Trophoblast cell (in vitro differentiated cells and primary cell): ENCODE data around the gene FMNL2.

Experiments
- DNase-seq, 2 donors: peaks; one replicate each; pipeline ENCODE4 v3.0.0-alpha.2; 2016
- H2AFZ ChIP-seq: 2 replicates; pipeline ENCODE4 v1.6.1; 2013; ENCODE audit warnings: low read length, moderate library complexity, mild to moderate bottlenecking; ENCODE audit not compliant: insufficient read depth, poor library complexity
- H2AK5ac ChIP-seq: 2 replicates; pipeline ENCODE4 v1.6.1; 2013; ENCODE audit warnings: mild to moderate bottlenecking, low read length
- H2BK120ac ChIP-seq: 2 replicates; pipeline ENCODE4 v1.6.1; 2013; ENCODE audit warnings: low read length, mild to moderate bottlenecking, moderate library complexity; ENCODE audit not compliant: insufficient read depth, poor library complexity
- H2BK12ac ChIP-seq: 2 replicates; pipeline ENCODE4 v1.6.1; 2013; ENCODE audit warnings: mild to moderate bottlenecking, low read length, moderate library complexity
- H2BK5ac ChIP-seq: 2 replicates; pipeline ENCODE4 v1.6.1; 2013; ENCODE audit warnings: low read length, low read depth, moderate library complexity, mild to moderate bottlenecking; ENCODE audit not compliant: poor library complexity
- H3K14ac ChIP-seq: 2 replicates; pipeline ENCODE4 v1.6.1; 2013; ENCODE audit warnings: mild to moderate bottlenecking, low read length
- H3K18ac ChIP-seq: 2 replicates; pipeline ENCODE4 v1.6.1; 2013; ENCODE audit warnings: mild to moderate bottlenecking, low read length
- H3K23ac ChIP-seq: 2 replicates; pipeline ENCODE4 v1.6.1; 2013; ENCODE audit warnings: low read length
- H3K27ac ChIP-seq: 2 replicates; pipeline ENCODE4 v1.5.1; 2013; ENCODE audit warnings: low read depth, mild to moderate bottlenecking, inconsistent platforms, low read length, moderate library complexity
- H3K27me3 ChIP-seq: 2 replicates; pipeline ENCODE4 v1.6.1; 2013; ENCODE audit warnings: inconsistent platforms, mild to moderate bottlenecking, low read length, moderate library complexity; ENCODE audit not compliant: insufficient read depth
- H3K36me3 ChIP-seq, 2 experiments: 1 replicate in 1 of 2; 2 replicates in 1 of 2; pipeline ENCODE4 v1.6.1; 2013; ENCODE audit warnings: low read length in 2 of 2, mild to moderate bottlenecking in 2 of 2, moderate library complexity in 1 of 2; ENCODE audit not compliant: insufficient read depth in 2 of 2, control insufficient read depth in 1 of 2
- H3K4ac ChIP-seq: 2 replicates; pipeline ENCODE4 v1.6.1; 2013; ENCODE audit warnings: low read depth, mild to moderate bottlenecking, low read length, moderate library complexity
- H3K4me1 ChIP-seq, 2 experiments: 1 replicate in 1 of 2; 2 replicates in 1 of 2; pipeline ENCODE4 v1.6.1; 2013; ENCODE audit warnings: low read length in 2 of 2, mild to moderate bottlenecking in 2 of 2, moderate library complexity in 1 of 2; ENCODE audit not compliant: insufficient read depth in 2 of 2, control insufficient read depth in 1 of 2
- H3K4me2 ChIP-seq: 2 replicates; pipeline ENCODE4 v1.6.1; 2013; ENCODE audit warnings: inconsistent platforms, mild to moderate bottlenecking, low read length, moderate library complexity
- H3K4me3 ChIP-seq: 2 replicates; pipeline ENCODE4 v1.5.1; 2013; ENCODE audit warnings: mild to moderate bottlenecking, low read depth, low read length, inconsistent platforms
- H3K79me1 ChIP-seq: one replicate; pipeline ENCODE4 v1.6.1; 2013; ENCODE audit warnings: low read length
- H3K79me2 ChIP-seq: 2 replicates; pipeline ENCODE4 v1.6.1; 2013; ENCODE audit warnings: low read length, mild to moderate bottlenecking; ENCODE audit not compliant: control insufficient read depth, insufficient read depth, poor library complexity
- H3K9ac ChIP-seq: 2 replicates; pipeline ENCODE4 v1.6.1; 2013; ENCODE audit warnings: mild to moderate bottlenecking, low read length
- H3K9me3 ChIP-seq: 2 replicates; pipeline ENCODE4 v1.6.1; 2013; ENCODE audit warnings: low read depth, mild to moderate bottlenecking, control low read depth, inconsistent platforms, low read length; ENCODE audit not compliant: insufficient read depth
- H4K12ac ChIP-seq: 2 replicates; pipeline ENCODE4 v1.6.1; 2013; ENCODE audit warnings: low read depth, mild to moderate bottlenecking, low read length, moderate library complexity
- H4K8ac ChIP-seq: 2 replicates; pipeline ENCODE4 v1.6.1; 2013; ENCODE audit warnings: low read depth, mild to moderate bottlenecking, low read length, moderate library complexity
- H4K91ac ChIP-seq: one replicate; pipeline ENCODE4 v1.6.1; 2013; ENCODE audit warnings: low read depth, mild to moderate bottlenecking, low read length, moderate library complexity
- WGBS: extraction: QIAGEN DNeasy Blood & Tissue Kit; methylation state at CpG from one replicate; pipeline ENCODE4 v1.1.7; 2013; ENCODE audit warnings: missing lambda C conversion rate; ENCODE audit not compliant: insufficient read length, insufficient coverage; ENCODE audit errors: extremely low coverage; 5-methylcytosine and 5-hydroxymethylcytosine counted together

FMNL2 gene

GRCh38 chr2:152436148-152436547, 101.2 kb downstream of the FMNL2 start:
- no peaks in the 10 kb centered on the region for H3K79me2 ChIP-seq

GRCh38 chr2:152437276-152438108, 102.5 kb downstream of the FMNL2 start:
- Histone ChIP-seq H3K79me1 (no peaks in the 10 kb centered on the region), H2BK12ac (no peak overlapping the region), H3K27me3 (no peaks in the 10 kb centered on the region), H3K9ac (no peak overlapping the region), H3K27ac (no peak overlapping the region), H4K91ac (no peak overlapping the region), H3K4ac (no peak overlapping the region), H4K8ac (no peak overlapping the region), H3K14ac (no peak overlapping the region), H2BK5ac (no peak overlapping the region), H3K36me3 (no peaks in the 10 kb centered on the region), H3K79me2 (no peaks in the 10 kb centered on the region), H4K12ac (no peak overlapping the region), H3K23ac (no peak overlapping the region), H3K4me2 (no peak overlapping the region), H2BK120ac (no peak overlapping the region), H3K4me3 (no peak overlapping the region), H3K18ac (no peak overlapping the region), H2AK5ac (no peak overlapping the region), H3K4me1 (no peaks in the 10 kb centered on the region), H2AFZ (no peak overlapping the region), H3K9me3 (no peaks in the 10 kb centered on the region)
- no peak for DNase-seq
- WGBS: no CpG with 5 or more reads among the region's 5 CpGs

More at GRCh38 chr2:152436148-152436547, 101.2 kb downstream of the FMNL2 start:
- H4K12ac ChIP-seq: no peak overlapping the region
- H3K27ac ChIP-seq: no peak overlapping the region
- H2AK5ac ChIP-seq: no peak overlapping the region
- H4K91ac ChIP-seq: no peak overlapping the region
- no peak overlapping the region for H2AFZ ChIP-seq
- H3K9me3 ChIP-seq: no peaks in the 10 kb centered on the region
- no peaks in the 10 kb centered on the region for H3K36me3 ChIP-seq
- no peak overlapping the region for H4K8ac ChIP-seq
- H3K18ac ChIP-seq: no peak overlapping the region
- H3K4me2 ChIP-seq: no peak overlapping the region
- no peak overlapping the region for H3K14ac ChIP-seq
- no peak overlapping the region for H2BK12ac ChIP-seq
- H3K4me3 ChIP-seq: no peak overlapping the region
- H2BK120ac ChIP-seq: no peak overlapping the region
- H2BK5ac ChIP-seq: no peak overlapping the region
- H3K9ac ChIP-seq: no peak overlapping the region
- no peak overlapping the region for H3K4ac ChIP-seq
- no peaks in the 10 kb centered on the region for H3K27me3 ChIP-seq
- no peak for DNase-seq
- no CpG with 5 or more reads among the region's 1 CpG for WGBS
- H3K79me1 ChIP-seq: no peaks in the 10 kb centered on the region
- no peaks in the 10 kb centered on the region for H3K4me1 ChIP-seq
- no peak overlapping the region for H3K23ac ChIP-seq

- no CpG with 5 or more reads among the region's 4 CpGs for WGBS
- no peak overlapping the region for H3K14ac ChIP-seq
These were observed 105.1 kb downstream of the FMNL2 start for GRCh38 chr2:152440049-152440448.

GRCh38 chr2:152440460-152440859, 105.5 kb downstream of the FMNL2 start:
- Histone ChIP-seq H3K14ac (no peak overlapping the region), H3K4me3 (no peak overlapping the region), H2BK120ac (no peak overlapping the region), H3K79me2 (no peaks in the 10 kb centered on the region), H3K4me1 (no peaks in the 10 kb centered on the region), H2BK5ac (no peak overlapping the region), H3K9ac (no peak overlapping the region), H4K12ac (no peak overlapping the region), H3K4me2 (no peak overlapping the region), H3K23ac (no peak overlapping the region), H3K27me3 (no peaks in the 10 kb centered on the region), H2AK5ac (no peak overlapping the region), H4K91ac (no peak overlapping the region), H3K79me1 (no peaks in the 10 kb centered on the region), H3K9me3 (no peaks in the 10 kb centered on the region), H3K36me3 (no peaks in the 10 kb centered on the region), H3K27ac (no peak overlapping the region), H3K18ac (no peak overlapping the region), H3K4ac (no peak overlapping the region), H2AFZ (no peak overlapping the region), H4K8ac (no peak overlapping the region), H2BK12ac (no peak overlapping the region)
- WGBS: no CpG with 5 or more reads among the region's 3 CpGs
- peak in 1 of 2 donors; percentile 53 for DNase-seq

More at GRCh38 chr2:152440049-152440448, 105.1 kb downstream of the FMNL2 start:
- H3K27me3 ChIP-seq: no peaks in the 10 kb centered on the region
- H2AK5ac ChIP-seq: no peak overlapping the region
- H3K4ac ChIP-seq: no peak overlapping the region
- no peaks in the 10 kb centered on the region for H3K79me1 ChIP-seq
- H3K18ac ChIP-seq: no peak overlapping the region
- no peaks in the 10 kb centered on the region for H3K36me3 ChIP-seq
- no peak overlapping the region for H3K27ac ChIP-seq
- H3K23ac ChIP-seq: no peak overlapping the region
- no peaks in the 10 kb centered on the region for H3K79me2 ChIP-seq
- no peak overlapping the region for H4K8ac ChIP-seq
- H2BK12ac ChIP-seq: no peak overlapping the region
- no peak overlapping the region for H4K12ac ChIP-seq
- H2AFZ ChIP-seq: no peak overlapping the region
- no peak overlapping the region for H2BK120ac ChIP-seq
- no peaks in the 10 kb centered on the region for H3K9me3 ChIP-seq
- no peak overlapping the region for H2BK5ac ChIP-seq
- H4K91ac ChIP-seq: no peak overlapping the region
- H3K4me2 ChIP-seq: no peak overlapping the region
- H3K4me1 ChIP-seq: no peaks in the 10 kb centered on the region
- DNase-seq: no peak
- H3K9ac ChIP-seq: no peak overlapping the region
- no peak overlapping the region for H3K4me3 ChIP-seq
